Upper lobe of left lung (tissue), 4 donors: ENCODE results near the gene GGTLC1.

Experiments used
- POLR2A ChIP-seq, 4 donors: fragments of 450-650 bp; IDR thresholded peaks; one replicate each; pipeline ENCODE4 v1.5.1; 2016 to 2017; ENCODE audit warnings: antibody characterized with exemption in 4 of 4, mild to moderate bottlenecking in 2 of 4
- TF ChIP-seq, protein P1 (sequence below), 6 experiments: fragments of 450-650 bp in 4 of 6; fragments of 200-600 bp in 2 of 6; sonication (generic) in 2 of 6; IDR thresholded peaks; one replicate each; pipeline ENCODE4 v1.5.1; 2016 to 2019; ENCODE audit warnings: antibody characterized with exemption in 6 of 6

DNA sequence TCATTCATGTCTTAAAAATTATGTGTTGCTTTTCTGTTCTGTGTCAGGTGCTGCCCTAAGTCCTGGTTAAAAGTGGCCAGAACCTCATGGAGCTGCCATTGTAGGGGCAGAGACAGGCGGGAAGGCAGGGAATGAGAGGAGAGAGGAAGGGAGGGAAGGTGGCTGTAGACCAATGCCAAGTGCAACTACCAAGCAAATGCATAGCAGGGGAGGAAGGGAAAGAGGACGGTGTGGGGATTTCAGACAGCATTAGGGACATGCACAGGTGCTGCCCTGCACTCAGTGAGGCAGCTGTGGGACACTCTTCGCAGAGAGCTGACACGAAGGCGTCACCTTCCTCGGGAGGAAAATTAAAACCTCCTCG lies 21.0 kb downstream of the GGTLC1 start:
- TF ChIP-seq, protein P1, sequence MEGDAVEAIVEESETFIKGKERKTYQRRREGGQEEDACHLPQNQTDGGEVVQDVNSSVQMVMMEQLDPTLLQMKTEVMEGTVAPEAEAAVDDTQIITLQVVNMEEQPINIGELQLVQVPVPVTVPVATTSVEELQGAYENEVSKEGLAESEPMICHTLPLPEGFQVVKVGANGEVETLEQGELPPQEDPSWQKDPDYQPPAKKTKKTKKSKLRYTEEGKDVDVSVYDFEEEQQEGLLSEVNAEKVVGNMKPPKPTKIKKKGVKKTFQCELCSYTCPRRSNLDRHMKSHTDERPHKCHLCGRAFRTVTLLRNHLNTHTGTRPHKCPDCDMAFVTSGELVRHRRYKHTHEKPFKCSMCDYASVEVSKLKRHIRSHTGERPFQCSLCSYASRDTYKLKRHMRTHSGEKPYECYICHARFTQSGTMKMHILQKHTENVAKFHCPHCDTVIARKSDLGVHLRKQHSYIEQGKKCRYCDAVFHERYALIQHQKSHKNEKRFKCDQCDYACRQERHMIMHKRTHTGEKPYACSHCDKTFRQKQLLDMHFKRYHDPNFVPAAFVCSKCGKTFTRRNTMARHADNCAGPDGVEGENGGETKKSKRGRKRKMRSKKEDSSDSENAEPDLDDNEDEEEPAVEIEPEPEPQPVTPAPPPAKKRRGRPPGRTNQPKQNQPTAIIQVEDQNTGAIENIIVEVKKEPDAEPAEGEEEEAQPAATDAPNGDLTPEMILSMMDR (IDR thresholded peaks at IDR 0.05): no peak
- TF ChIP-seq POLR2A (IDR thresholded peaks at IDR 0.05): no peak
